OCI-LY7 (cell line): Measurements from ENCODE around the gene DYNLRB1.
"Not testable (repeated sequence)": the region's sequence is repeated elsewhere in the genome, so short reads cannot be mapped to it uniquely, and the experiment has no call there.

Experiments
- CTCF ChIP-seq: fragments of 200-600 bp; sonication (generic); conservative IDR thresholded peaks from 2 replicates; pipeline ENCODE4 v1.5.1; 2014; ENCODE audit warnings: mild to moderate bottlenecking, antibody characterized with exemption, low read length, moderate library complexity, mixed read lengths
- EZH2phosphoT487 ChIP-seq: fragments of 200-600 bp; sonication (generic); IDR thresholded peaks from 2 replicates; pipeline ENCODE4 v1.6.1; 2018; ENCODE audit warnings: low read depth, borderline replicate concordance, mild to moderate bottlenecking, mixed run types, antibody characterized with exemption, low read length, moderate library complexity, mixed read lengths

GRCh38 chr20:34483585-34484220 is 32.5 kb upstream of the DYNLRB1 start:
- TF ChIP-seq CTCF, EZH2phosphoT487: not testable (repeated sequence)
